AG04449 (cell line): ENCODE results near the gene VAV2.

Experiments
- CTCF ChIA-PET: fragments of 350-600 bp; formaldehyde crosslinking; extraction: SDS; loops from one replicate; lab custom pipeline; 2021; ENCODE audit warnings: antibody characterized with exemption; lab: Yijun Ruan, JAX
- POLR2A ChIA-PET: fragments of 400-600, 350-600 bp; formaldehyde crosslinking; extraction: SDS; loops from one replicate; lab custom pipeline; 2020; ENCODE audit warnings: antibody characterized with exemption, inconsistent platforms; lab: Yijun Ruan, JAX
- DNase-seq: peaks from one replicate; pipeline ENCODE4 v3.0.0-alpha.2; 2010; ENCODE audit warnings: low read depth, low spot score
- H3K4me3 ChIP-seq: 2 replicates; pipeline ENCODE4 v1.5.1; 2011; ENCODE audit warnings: low read depth, mild to moderate bottlenecking, control low read depth, low read length
- TF ChIP-seq, protein P1 (sequence below): IDR thresholded peaks from one replicate; pipeline ENCODE4 v1.5.1; 2011; ENCODE audit warnings: mild to moderate bottlenecking, moderate library complexity, low read length, control low read depth, inconsistent platforms; ENCODE audit not compliant: insufficient read depth; ENCODE audit errors: missing control alignments

The VAV2 gene

DNA sequence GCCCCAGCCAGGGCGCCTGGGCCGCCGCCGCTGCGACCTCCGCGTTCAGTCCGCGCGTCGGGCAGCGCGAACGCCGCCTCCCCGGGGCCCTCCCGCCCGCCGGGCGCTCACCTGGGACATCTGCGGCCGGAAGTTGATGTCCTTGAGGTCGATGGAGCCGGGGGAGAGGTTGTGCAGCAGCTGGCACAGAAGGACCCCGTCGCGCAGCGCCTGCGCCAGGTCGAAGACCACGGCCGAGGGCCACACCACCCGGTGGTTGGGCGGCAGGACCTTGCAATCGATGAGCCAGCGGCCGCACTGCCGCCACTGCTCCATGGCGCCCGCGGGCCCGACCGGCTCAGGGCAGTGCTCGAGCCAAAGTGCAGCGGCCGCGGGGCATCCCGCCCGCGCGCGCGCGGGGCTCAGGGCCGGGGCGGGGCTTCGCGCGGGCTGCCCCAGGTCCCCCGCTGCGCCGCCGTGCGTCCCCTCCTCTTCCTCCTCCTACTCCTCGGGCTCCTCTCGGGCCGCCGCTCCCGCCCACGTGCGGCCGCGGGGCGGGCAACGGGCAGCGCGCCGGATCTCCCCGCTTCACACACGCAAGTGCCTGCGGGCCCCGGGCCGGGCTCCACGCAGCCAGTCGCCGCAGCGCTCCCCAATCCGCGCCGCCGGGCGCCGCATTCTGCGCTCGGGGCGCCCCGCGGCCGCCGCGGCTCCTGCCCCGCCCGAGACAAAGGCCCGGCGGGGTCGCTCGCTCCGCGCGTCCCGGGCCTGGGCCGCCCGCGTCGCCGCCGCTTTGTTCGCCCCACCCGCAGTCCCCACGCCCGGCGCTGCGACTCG, at the start of gene VAV2:
Gene VAV2 (minus strand): TSS at position 361 of the 816 bp plus-strand sequence. CDS start 46 bp downstream, at position 315.
- peak within 1 kb of the TSS; percentile 86 for H3K4me3 ChIP-seq
- DNase-seq = no peak
- POLR2A ChIA-PET = interaction anchor here (1.1 to 1.4 kb wide), 2 partner anchors 33 to 36 kb away, joined by 3 to 4 read pairs; partner anchors contain the start of gene BRD3OS
- TF ChIP-seq, protein P1, sequence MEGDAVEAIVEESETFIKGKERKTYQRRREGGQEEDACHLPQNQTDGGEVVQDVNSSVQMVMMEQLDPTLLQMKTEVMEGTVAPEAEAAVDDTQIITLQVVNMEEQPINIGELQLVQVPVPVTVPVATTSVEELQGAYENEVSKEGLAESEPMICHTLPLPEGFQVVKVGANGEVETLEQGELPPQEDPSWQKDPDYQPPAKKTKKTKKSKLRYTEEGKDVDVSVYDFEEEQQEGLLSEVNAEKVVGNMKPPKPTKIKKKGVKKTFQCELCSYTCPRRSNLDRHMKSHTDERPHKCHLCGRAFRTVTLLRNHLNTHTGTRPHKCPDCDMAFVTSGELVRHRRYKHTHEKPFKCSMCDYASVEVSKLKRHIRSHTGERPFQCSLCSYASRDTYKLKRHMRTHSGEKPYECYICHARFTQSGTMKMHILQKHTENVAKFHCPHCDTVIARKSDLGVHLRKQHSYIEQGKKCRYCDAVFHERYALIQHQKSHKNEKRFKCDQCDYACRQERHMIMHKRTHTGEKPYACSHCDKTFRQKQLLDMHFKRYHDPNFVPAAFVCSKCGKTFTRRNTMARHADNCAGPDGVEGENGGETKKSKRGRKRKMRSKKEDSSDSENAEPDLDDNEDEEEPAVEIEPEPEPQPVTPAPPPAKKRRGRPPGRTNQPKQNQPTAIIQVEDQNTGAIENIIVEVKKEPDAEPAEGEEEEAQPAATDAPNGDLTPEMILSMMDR = no peak
- CTCF ChIA-PET = interaction anchor here (1.2 to 5.5 kb wide), 11 partner anchors 25 to 250 kb away, joined by 3 to 364 read pairs (median 12); partner anchors contain the start of gene BRD3OS

DNA sequence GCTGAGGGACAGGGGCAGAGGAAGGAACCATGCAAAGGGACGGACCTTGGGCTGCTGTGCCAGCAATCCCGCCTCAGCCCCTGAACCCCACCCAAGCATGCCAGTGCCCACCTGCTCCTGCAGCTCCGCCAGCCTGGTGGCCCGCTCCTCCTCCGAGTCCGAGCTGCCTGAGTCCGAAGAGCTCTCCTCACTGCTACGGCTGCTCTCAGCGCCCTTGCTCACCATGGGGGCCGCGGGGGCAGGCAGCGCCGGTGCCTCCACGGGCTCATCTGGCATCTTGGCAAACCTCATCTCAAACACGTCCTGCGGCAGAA, 49.5 kb upstream of the VAV2 start:
- no peak for DNase-seq
- no peak overlapping the region for H3K4me3 ChIP-seq
- TF ChIP-seq, protein P1 = no peak
- CTCF ChIA-PET = no interaction called here
- POLR2A ChIA-PET = no interaction called here

GRCh38 chr9:134040781-134041648, 48.9 kb upstream of the VAV2 start:
- TF ChIP-seq, protein P1 = no peak
- no peak for DNase-seq
- POLR2A ChIA-PET = no interaction called here
- CTCF ChIA-PET = interaction anchor here (1.0 to 2.6 kb wide), 2 partner anchors 15 to 259 kb away, joined by 3 to 8 read pairs; no protein-coding TSS in a partner anchor
- no peak overlapping the region for H3K4me3 ChIP-seq

GRCh38 chr9:134040176-134040565, 48.0 kb upstream of the VAV2 start:
- no peak for DNase-seq
- ChIA-PET CTCF (interaction anchor here (1.0 to 2.6 kb wide), 2 partner anchors 14 to 258 kb away, joined by 3 to 8 read pairs; no protein-coding TSS in a partner anchor), POLR2A (no interaction called here)
- H3K4me3 ChIP-seq = no peak overlapping the region
- TF ChIP-seq, protein P1 = no peak

GRCh38 chr9:134039386-134040175, 47.5 kb upstream of the VAV2 start:
- no peak for DNase-seq
- CTCF ChIA-PET = interaction anchor here (2.6 kb wide), 1 partner anchor 258 kb away, joined by 8 read pairs; no protein-coding TSS in a partner anchor
- POLR2A ChIA-PET = no interaction called here
- no peak overlapping the region for H3K4me3 ChIP-seq
- TF ChIP-seq, protein P1 = no peak
